Stimulated activated CD8-positive, alpha-beta memory T cell treated with anti-CD3 and anti-CD28 coated beads, Interleukin-12 subunit alpha, Interleukin-12 subunit beta, amount 100 ng/mL, for 4 hours (primary cell): ENCODE data around the gene CYB5R4.
"Not testable (repeated sequence)": the region's sequence is repeated elsewhere in the genome, so short reads cannot be mapped to it uniquely, and the experiment has no call there.

Experiments used
- DNase-seq: peaks from one replicate; pipeline ENCODE4 v3.0.0-alpha.2; 2020; ENCODE audit warnings: low read depth

The CYB5R4 gene

DNA sequence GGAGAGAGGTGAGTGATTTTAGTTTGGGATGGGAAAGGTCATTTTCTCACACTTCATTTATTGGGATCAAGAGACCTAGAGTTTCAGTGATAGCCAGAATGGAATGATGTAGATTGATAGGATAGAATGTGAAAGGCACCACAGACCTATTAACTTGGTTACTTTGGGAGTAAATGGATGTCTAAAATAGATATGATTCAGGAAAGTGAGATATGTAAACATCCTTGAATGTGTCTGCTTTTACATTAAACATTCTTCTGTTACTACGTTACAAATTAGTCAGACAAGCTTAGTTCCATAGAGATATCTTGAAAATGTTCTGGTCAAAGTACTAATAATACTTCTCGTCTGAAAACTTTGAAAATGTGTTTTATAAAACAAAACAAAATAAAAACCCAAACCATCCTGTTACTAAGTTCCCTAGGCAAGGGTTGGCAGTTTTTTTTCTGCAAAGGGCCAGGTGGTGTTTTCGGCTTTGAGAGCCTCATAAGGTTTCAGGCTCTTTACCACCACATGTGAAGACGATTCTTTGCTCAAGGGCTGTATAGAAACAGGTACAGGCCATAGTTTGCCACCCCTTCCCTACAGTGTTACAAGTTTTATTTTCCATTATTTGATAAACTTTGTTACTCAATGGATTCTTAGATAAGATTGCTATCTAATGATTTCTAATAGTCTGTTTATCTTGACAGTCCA lies 3.4 kb downstream of the CYB5R4 start:
- no peak for DNase-seq

DNA sequence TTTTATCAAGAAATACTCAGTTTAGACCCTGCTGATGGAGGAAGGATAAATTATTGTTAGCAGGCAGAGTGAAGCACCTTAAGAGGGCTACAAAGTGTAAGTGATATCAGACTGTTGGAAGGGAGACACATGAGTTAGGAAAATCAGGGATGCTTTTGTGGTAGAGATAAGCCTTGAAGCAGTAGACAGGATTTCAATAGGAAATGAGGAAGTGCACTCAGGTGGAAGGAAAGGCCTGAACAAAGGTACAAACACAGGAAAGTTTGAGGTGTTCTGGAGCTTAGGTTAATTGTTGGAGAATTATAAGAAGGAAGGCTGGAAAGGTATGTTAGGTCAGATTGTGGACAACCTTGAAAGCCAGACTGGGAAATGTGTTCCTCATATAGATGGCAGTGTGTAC lies 7.6 kb downstream of the CYB5R4 start:
- no peak for DNase-seq

DNA sequence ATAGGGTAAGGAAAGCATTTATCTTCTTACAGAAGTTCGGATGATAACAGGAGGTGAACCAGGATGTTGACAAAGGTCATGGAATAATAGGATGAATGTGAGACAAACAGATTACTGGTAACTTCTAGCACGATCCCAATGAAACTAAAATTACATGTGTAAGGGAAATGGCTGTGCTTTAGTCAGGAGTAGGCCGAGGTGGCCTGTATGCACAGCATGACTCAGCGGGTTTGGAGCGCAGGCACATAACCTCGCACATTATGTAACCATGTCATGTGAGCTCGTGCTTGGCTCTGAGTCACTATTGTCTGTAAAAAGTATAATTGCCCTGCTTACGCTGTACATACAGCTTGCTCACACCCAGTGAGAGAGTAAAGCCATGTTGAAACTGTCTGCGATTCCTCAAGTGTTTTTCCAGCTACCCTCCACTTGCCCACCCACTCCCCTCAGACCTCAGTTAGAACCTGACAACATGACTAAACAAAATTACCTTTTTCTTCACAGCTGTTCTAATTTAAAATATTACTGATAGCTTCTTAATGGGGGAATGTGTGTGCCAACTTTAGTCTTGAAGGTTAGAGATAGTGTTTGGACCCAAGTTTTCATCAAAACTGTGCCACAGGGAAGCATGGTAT lies 8.2 kb downstream of the CYB5R4 start:
- DNase-seq: no peak

DNA sequence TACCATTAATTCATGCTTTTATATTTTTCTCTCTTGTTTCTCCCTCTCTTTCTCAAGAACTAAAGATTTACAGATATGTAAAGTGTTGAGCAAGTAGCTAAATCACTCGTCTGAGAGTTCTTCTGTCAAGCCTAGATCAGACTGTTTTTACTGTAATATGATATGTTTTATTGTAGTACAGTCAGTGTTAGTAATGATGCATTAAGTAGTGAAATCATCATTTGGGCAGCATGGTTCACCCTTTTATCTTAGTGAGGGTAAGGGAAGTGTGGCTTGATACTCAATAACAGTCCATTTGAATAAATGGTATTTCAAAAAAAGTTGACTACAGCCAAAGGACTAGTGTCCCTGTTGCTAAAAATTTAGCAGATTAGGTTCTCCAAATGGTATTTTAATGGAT lies 9.2 kb downstream of the CYB5R4 start:
- no peak for DNase-seq

DNA sequence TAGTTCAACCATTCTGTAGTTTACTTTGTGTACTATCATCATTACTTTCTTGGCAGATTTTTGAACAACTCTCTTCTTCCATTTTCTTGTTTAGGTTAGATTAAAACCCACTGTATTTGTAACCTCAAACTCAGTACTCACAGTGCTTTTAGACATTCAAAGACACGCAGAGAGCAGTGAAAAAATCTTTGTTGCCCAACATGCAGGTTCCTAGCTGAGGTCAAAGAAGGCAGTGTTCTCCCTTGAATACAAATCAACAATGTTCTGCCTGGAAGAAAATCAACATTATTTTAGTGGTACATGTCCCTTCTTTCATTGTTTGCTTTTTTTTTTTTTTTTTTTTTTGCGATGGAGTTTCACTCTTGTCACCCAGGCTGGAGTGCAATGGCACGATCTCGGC lies 11.2 kb downstream of the CYB5R4 start:
- no peak for DNase-seq

DNA sequence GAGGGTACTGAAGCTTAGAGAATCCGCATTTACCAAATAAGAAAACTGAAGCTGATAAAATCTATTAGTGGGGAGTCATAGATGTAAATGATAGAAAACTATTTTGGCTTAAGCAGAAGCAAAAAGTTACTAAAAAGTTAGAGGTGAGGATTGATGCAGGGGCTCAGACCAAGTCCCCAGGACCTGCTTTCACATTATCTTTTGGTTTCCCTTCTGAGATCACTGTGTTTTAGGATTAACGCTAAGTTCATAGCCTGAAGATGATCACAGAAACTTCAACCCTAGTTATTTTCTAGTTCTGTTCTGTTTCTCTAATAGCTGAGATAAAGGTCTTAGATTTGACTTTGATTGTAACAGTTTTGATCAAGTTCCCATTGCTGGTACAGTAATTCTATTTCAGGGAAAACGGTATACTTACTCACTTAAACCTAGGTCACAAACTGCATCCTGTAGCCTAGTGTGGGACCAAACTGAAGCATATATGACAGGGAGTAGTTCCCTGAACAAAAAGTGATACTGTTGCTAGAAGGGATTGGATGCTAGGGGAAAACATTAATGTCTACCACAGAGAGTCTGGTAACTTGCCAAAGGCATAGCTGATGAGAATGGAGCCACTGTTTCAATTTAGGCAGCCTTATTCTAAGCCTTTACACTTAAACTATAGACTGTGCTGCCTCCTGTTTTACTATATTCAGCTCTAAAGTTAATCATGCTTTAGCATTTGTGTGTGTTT lies 13.1 kb downstream of the CYB5R4 start:
- no peak for DNase-seq

DNA sequence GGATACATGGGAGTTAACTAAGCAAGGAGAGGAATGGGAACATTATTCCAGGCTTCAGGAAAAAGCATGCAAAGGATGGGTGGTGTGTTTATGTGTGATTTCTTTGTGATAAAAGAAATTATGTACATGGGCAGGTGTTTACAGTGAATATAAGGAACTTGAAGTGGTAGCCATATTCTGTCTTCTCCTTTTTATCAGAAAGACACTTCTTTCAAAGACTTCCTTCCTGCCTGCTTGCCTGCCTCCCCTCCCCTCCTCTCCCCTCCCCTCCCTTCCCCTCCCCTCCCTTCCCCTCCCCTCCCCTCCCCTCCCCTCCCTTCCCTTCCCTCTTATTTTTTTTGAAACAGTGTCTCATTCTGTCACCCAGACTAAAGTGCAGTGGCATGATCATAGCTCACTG lies 14.4 kb downstream of the CYB5R4 start:
- DNase-seq: no peak

DNA sequence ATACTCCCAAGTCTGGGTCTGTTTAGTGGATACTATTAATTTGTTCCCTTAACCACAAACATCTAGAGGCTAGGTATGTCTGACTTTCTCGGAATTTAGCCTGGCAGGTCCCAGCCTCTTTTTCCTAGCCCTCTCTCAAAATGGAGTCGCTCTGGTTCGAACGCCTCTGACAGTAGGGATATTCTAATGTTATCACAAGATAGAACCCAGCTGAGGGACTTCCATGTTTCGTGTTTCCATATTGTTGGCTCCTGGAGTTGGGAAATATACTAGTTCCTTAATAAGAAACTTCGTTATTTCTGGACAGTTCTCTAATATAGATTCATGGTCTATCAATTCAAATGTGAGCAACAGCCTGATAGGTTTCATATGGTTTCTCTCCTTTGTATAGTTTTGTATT lies 16.4 kb downstream of the CYB5R4 start:
- DNase-seq: no peak

DNA sequence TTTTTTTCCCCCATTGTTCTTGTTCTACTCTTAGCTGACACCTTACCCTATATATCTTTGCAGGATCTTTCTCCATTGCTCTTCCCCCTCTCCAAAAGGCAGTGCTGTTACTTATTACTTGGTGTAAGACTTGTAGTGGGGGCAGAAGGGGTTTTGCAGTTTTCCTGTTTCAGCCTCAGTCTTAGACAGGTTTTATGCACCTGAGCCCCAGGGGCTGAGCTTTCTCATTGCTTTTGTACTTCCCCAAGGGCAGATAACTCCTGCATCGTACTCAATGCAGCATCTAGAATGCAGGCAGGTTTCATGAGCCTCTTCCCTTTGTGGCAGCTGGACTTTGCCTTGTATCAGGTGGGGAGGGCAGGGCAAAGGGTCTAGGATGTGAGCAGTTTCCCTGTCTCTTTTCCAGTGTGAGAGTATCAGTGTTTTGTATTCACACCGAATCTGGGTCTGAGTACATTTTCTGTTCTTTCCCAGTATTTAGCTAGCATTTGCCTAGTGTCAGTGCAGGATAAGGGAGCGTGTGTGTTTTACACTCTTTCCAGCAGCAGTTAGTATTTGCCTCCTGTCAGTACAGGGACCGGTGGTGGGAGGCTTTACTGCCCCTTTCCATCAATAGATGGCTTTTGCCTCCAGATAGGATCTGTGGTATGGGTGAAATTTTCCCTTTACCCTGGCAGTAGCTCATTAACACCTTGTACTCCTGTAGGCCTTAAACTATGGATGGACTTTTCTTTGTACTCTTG lies 19.6 kb downstream of the CYB5R4 start:
- no peak for DNase-seq

DNA sequence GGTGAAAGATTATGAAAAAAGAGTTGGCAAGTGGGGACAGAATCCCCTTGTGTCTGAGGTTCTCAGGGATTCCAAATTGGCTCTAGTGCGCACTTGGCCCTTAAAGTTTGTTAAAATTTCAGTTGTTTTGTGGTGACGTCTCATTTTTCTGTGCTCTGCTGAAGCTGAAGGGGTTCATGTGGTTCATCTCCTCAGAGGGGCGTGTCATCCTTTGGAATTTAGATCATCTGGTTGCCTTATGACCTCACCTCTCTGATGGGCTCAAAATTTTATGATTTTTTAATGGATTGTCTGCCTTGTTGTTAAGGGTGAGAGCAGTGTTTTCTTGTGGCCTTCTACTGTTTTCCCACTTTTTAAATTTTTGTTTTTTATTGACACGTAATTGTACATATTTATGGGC lies 20.3 kb downstream of the CYB5R4 start:
- no peak for DNase-seq

DNA sequence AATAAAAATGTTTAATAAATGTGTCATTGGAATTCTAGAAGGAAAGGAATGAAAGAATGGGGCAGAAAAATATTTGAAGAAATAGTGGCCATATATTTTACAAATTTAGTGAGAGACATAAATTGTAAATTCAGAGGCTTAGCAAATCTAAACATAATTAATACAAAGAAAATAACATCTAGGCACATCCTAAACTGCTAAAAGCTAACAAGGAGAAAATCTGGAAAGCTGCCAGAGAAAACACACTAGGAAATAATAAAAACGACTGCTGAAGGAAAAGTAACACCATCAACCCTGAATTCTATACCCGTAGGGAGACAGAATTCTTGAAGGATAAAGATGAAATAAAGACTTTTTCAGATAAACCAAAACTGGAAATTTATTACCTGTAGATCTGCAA lies 23.8 kb downstream of the CYB5R4 start:
- no peak for DNase-seq

DNA sequence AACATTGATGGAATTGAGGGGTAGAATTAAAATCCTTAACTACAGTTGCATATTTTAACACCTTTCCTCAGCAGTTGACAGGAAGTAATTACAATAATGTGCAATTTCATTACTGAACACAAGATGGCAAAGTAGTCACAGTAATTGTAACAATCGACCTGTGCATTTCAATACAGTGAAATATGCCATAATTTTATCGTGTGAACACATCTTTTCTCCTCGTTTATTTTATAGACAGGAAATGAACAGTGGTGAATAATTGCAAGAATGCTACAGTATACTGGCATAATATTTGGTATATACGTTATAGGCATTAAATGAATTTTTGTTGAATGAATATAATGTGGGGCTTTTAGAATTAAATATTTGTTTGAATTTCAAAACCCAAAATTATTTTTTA lies 25.0 kb downstream of the CYB5R4 start:
- no peak for DNase-seq

DNA sequence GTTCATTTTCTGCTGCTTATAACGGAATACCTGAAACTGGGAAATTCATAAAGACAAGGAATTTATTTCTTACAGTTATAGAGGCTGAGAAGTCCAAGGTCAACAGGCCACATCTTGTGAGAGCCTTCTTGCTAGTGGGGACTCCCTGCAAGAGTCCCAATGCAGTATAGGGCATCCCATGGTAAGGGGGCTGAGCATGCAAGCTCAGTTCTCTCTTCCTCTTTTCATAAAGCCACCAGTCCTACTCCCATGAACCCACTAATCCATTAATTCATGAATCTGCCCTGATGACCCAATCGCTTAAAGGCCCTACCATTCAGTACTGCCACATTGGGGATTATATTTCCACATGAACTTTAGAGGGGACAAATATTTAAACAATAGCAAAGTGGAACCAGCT lies 26.5 kb downstream of the CYB5R4 start:
- DNase-seq: no peak

DNA sequence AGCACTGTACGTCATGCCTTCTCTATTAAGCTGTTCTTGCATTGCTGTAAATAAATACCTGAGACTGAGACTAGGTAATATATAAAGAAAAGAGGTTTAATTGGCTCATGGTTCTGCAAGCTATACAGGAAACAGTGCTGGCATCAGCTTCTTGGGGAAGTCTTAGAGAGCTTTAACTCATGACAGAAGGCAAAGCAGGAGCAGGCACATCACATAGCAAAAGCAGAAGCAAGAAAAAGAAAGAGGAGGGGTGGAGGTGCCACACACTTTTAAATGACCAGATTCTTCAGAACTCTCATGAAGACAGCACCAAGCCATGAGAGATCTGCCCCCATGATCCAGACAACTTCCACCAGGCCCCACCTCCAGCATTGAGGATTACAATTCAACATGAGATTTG lies 30.1 kb downstream of the CYB5R4 start:
- no peak for DNase-seq

DNA sequence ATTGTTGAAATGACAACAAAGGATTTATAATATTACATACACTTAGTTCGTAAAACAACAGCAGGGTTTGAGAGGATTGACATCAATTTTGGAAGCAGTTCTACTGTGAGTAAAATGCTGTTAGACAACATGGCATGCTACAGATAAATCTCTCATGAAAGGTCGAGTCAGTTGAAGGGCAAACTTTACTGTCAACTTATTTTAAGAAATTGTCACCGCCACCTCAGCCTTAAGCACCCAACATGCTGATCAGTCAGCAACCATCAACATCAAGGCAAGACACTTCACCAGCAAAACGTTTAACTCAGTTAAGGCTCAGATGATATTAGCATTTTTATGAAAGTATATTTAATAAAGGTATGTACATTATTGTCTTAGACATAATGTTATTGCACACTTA lies 31.0 kb downstream of the CYB5R4 start:
- no peak for DNase-seq

DNA sequence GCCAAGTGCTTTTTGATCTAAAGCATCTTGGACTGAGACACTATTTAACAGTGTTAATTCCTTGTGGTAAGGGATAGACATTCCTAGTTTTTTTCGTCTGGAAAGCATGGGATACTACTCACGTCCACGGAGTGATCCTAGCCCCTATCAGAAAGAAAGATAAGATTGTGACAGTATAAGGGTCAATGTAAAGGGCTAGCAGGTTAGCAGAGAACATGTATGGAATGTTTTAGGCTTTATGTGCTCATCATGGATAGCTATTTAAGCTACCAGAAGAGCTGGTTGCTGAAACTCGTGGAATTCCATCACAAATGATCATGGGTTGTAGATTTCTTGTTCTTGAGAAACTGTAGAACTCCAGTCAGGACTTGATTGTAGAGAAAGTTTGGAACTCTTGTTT lies 32.1 kb downstream of the CYB5R4 start:
- DNase-seq: no peak

DNA sequence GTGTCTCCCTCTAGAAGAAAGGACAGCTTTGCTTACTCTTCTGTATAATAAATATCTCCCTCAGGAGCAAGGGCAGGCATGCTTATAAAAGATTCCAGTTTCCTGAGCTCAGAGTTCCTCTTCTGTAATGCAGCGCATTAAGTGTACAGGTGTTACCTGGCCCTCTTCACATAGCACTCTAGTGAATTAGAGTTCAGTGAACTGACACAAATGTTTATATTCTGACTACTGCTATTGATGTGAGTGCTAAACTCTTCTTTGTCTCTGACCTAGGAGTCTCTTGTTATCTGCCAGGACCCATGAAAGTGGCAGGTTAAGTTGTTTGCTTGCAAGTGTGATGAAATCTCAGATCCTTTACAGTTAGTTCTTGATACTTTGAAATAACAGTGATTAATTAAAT lies 33.5 kb downstream of the CYB5R4 start:
- DNase-seq: no peak

DNA sequence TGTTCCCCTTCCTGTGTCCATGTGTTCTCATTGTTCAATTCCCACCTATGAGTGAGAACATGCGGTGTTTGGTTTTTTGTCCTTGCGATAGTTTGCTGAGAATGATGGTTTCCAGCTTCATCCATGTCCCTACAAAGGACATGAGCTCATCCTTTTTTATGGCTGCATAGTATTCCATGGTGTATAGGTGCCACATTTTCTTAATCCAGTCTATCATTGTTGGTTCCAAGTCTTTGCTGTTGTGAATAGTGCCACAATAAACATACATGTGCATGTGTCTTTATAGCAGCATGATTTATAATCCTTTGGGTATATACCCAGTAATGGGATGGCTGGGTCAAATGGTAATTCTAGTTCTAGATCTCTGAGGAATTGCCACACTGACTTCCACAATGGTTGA lies 37.6 kb downstream of the CYB5R4 start:
- not testable (repeated sequence) for DNase-seq

DNA sequence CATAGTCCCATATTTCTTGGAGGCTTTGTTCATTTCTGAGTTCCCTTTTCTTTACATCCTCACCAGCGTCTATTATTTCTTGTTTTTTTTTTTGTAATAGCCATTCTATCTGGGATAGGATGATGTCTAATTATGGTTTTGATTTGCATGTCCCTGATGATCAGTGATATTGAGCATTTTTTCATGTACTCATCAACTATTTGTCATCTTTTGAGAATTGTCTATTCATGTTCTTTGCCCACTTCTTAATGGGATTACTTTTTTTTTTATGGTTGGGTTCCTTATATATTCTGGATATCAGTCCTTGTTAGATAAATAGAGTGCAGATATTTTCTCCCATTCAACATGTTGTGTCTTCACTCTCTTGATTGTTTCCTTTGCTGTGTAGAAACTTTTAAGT lies 42.1 kb downstream of the CYB5R4 start:
- no peak for DNase-seq

DNA sequence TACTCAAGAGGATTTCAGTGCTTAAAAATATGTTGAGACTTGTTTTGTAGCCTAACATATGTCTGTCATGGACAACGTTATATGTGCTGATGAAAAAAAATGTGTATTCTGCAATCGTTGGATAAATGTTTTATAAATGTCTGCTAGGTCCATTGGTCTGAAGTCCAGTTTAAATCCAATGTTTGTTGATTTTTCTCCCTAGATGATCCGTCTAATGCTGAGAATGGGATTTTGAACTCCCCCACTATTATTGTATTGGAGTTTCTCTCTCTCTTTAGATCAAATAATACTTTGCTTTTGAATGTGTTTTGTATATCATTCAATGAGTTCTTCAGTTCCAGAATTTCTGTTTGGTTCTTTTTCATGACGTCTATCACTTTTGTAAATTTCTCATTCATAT lies 44.9 kb downstream of the CYB5R4 start:
- no peak for DNase-seq

DNA sequence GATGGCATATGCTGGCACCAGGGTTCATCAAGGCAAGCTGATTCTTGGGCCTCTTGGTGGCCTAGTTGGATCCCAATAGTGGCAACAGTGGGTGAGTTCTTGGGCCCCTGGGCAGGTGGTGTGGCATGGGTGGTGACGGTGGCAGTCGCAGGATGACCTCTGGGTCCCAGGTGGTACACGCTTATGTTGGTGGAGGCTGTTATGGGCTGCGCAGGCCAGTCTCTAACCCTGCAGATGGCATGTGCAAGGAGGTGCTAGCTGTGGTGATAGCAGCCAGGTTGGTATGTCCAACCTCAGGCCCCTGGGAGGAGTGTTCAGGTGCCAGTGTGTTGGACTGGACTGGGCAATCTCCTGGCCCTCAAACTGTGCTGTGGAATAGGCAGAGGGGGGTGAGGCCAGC lies 46.2 kb downstream of the CYB5R4 start:
- DNase-seq: no peak

DNA sequence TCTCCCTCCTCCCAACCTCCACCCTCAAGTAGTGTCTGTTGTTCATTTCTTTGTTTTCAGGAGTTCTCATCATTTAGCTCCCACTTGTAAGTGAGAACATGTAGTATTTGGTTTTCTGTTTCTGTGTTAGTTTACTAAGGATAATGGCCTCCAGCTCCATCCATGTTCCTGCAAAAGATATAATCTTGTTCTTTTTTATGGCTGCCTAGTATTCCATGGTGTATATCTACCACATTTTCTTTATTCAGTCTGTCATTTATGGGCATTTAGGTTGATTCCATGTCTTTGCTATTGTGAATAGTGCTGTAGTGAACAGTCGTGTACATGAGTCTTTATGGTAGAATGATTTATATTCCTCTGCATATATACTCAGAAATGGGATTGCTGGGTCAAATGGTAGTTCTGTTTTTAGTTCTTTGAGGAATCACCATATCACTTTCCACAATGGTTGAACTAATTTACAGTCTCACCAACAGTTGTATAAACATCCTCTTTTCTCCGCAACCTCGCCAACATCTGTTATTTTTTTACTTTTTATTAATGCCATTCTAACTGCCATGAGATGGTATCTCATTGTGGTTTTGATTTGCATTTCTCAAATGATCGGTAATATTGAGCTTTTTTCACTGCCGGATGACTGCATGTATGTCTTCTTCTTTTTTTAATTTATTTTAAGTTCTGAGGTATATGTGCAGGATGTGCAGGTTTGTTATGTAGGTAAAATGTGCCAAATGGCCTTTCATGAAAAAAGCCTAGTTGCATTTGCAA lies 48.3 kb downstream of the CYB5R4 start:
- DNase-seq: not testable (repeated sequence)
